H1 (cell line): ENCODE data around the gene DHPS. TPM values are rescaled to one million over a fixed set of nuclear protein-coding genes. Genes with fewer than 3 reads are reported as not detected.

Source experiments
- CTCF ChIA-PET: fragments of 300-600 bp; sonication (Branson Sonifier 250); formaldehyde crosslinking; loops from one replicate; lab custom pipeline; 2021; ENCODE audit not compliant: partially characterized antibody; lab: Charles Lee
- POLR2A ChIA-PET: fragments of 300-600 bp; sonication (Branson Sonifier 250); formaldehyde crosslinking; loops from one replicate; lab custom pipeline; 2021; ENCODE audit warnings: inconsistent platforms; ENCODE audit not compliant: partially characterized antibody; lab: Charles Lee
- DNase-seq, 2 experiments: peaks; one replicate each; pipeline versions ENCODE4 v3.0.0 to v3.0.0-alpha.2; 2010 to 2022; ENCODE audit warnings: low spot score in 2 of 2, low read depth in 1 of 2, mixed read lengths in 1 of 2
- FAIRE-seq: peaks from 2 replicates; lab custom pipeline; 2011; peaks lifted over from hg19 to GRCh38; lab: Jason Lieb, UNC
- H2AFZ ChIP-seq: 2 replicates; pipeline ENCODE4 v1.8.1; 2012; ENCODE audit warnings: low read length, inconsistent platforms
- H2AK5ac ChIP-seq: 2 replicates; pipeline ENCODE4 v1.6.1; 2013; ENCODE audit warnings: low read depth, low read length
- H2BK120ac ChIP-seq: replicated peaks from 2 replicates; pipeline ENCODE3; 2013; ENCODE audit warnings: low read depth, low read length, inconsistent platforms
- H2BK12ac ChIP-seq: 2 replicates; pipeline ENCODE4 v1.6.1; 2013; ENCODE audit warnings: low read depth, low read length
- H2BK15ac ChIP-seq: 2 replicates; pipeline ENCODE4 v1.6.1; 2013; ENCODE audit warnings: low read length
- H2BK20ac ChIP-seq: 2 replicates; pipeline ENCODE4 v1.6.1; 2013; ENCODE audit warnings: low read length
- H2BK5ac ChIP-seq: 2 replicates; pipeline ENCODE4 v1.6.1; 2013; ENCODE audit warnings: low read depth, low read length
- H3K14ac ChIP-seq: 2 replicates; pipeline ENCODE4 v1.6.1; 2013; ENCODE audit warnings: inconsistent platforms; ENCODE audit not compliant: insufficient read length
- H3K18ac ChIP-seq: 2 replicates; pipeline ENCODE4 v1.6.1; 2013; ENCODE audit warnings: low read length; ENCODE audit errors: extremely low read depth
- H3K23ac ChIP-seq: 2 replicates; pipeline ENCODE4 v1.6.1; 2013; ENCODE audit warnings: inconsistent platforms; ENCODE audit not compliant: insufficient read length
- H3K23me2 ChIP-seq: 2 replicates; pipeline ENCODE4 v1.6.1; 2013; ENCODE audit warnings: low read depth, low read length
- H3K27ac ChIP-seq: 2 replicates; pipeline ENCODE4 v1.6.1; 2011; ENCODE audit warnings: low read depth, low read length, inconsistent platforms
- H3K27me3 ChIP-seq, 4 experiments: replicated peaks in 1 of 4; 1 replicate in 1 of 4; 2 replicates in 3 of 4; pipeline versions ENCODE4 v1.6.1 to v1.8.1; 2011 to 2013; ENCODE audit warnings: low read length in 3 of 4, mild to moderate bottlenecking in 3 of 4, inconsistent platforms in 2 of 4, mixed read lengths in 2 of 4, moderate library complexity in 1 of 4; ENCODE audit not compliant: control insufficient read depth in 3 of 4, insufficient read depth in 3 of 4; ENCODE audit errors: extremely low read depth in 1 of 4
- H3K36me3 ChIP-seq, 4 experiments: 2 replicates each; pipeline versions ENCODE4 v1.6.1 to v1.8.1; 2011 to 2013; ENCODE audit warnings: mild to moderate bottlenecking in 4 of 4, low read length in 3 of 4, moderate library complexity in 2 of 4, control low read depth in 1 of 4, inconsistent platforms in 1 of 4; ENCODE audit not compliant: insufficient read depth in 4 of 4, control insufficient read depth in 2 of 4
- H3K4ac ChIP-seq: replicated peaks from 2 replicates; pipeline ENCODE3; 2013; ENCODE audit warnings: low read length, low read depth, mixed read lengths, inconsistent platforms; ENCODE audit not compliant: insufficient read length
- H3K4me1 ChIP-seq, 4 experiments: replicated peaks in 1 of 4; 1 replicate in 1 of 4; 2 replicates in 3 of 4; pipeline versions ENCODE4 v1.6.1 to v1.8.1; 2011 to 2013; ENCODE audit warnings: low read length in 3 of 4, inconsistent platforms in 2 of 4, mixed read lengths in 1 of 4; ENCODE audit not compliant: insufficient read depth in 4 of 4, control insufficient read depth in 3 of 4
- H3K4me2 ChIP-seq, 2 experiments: 2 replicates each; pipeline versions ENCODE4 v1.6.1 to v1.8.1; 2011 to 2013; ENCODE audit warnings: low read depth in 2 of 2, low read length in 2 of 2, control low read depth in 1 of 2, inconsistent platforms in 1 of 2, mild to moderate bottlenecking in 1 of 2; ENCODE audit not compliant: insufficient read depth in 1 of 2
- H3K4me3 ChIP-seq, 4 experiments: fragments of 200-600, 300-600 bp in 1 of 4; sonication (generic), shearing (Covaris generic), sonication (Bioruptor Twin) in 1 of 4; 2 replicates each; pipeline versions ENCODE4 v1.5.1 to v1.8.1; 2011 to 2016; ENCODE audit warnings: low read length in 4 of 4, low read depth in 3 of 4, control low read depth in 2 of 4, inconsistent platforms in 2 of 4, mild to moderate bottlenecking in 2 of 4, mixed read lengths in 1 of 4, moderate library complexity in 1 of 4; ENCODE audit not compliant: insufficient read depth in 2 of 4; ENCODE audit errors: extremely low read depth in 1 of 4
- H3K56ac ChIP-seq: replicated peaks from 2 replicates; pipeline ENCODE3; 2013; ENCODE audit warnings: low read depth, mild to moderate bottlenecking, mixed read lengths, low read length, inconsistent platforms; ENCODE audit not compliant: insufficient read length
- H3K79me1 ChIP-seq: 2 replicates; pipeline ENCODE4 v1.6.1; 2013; ENCODE audit warnings: low read depth, low read length, control low read depth
- H3K79me2 ChIP-seq, 2 experiments: 2 replicates each; pipeline versions ENCODE4 v1.6.1 to v1.8.1; 2012 to 2013; ENCODE audit warnings: low read length in 2 of 2, mild to moderate bottlenecking in 2 of 2, inconsistent platforms in 1 of 2; ENCODE audit not compliant: insufficient read depth in 2 of 2, control insufficient read depth in 1 of 2
- H3K9ac ChIP-seq, 4 experiments: replicated peaks in 1 of 4; 1 replicate in 1 of 4; 2 replicates in 3 of 4; pipeline versions ENCODE4 v1.6.1 to v1.8.1; 2011 to 2013; ENCODE audit warnings: low read depth in 3 of 4, low read length in 3 of 4, control low read depth in 2 of 4, mild to moderate bottlenecking in 2 of 4, moderate library complexity in 2 of 4, inconsistent platforms in 1 of 4; ENCODE audit errors: extremely low read depth in 1 of 4
- H3K9me3 ChIP-seq, 2 experiments: 2 replicates each; pipeline versions ENCODE4 v1.6.1 to v1.8.1; 2012 to 2013; ENCODE audit warnings: mild to moderate bottlenecking in 2 of 2, moderate library complexity in 2 of 2, control low read depth in 1 of 2, inconsistent platforms in 1 of 2, low read depth in 1 of 2, low read length in 1 of 2, mixed read lengths in 1 of 2; ENCODE audit not compliant: insufficient read depth in 2 of 2
- H4K20me1 ChIP-seq, 2 experiments: replicated peaks in 1 of 2; 2 replicates each; pipeline versions ENCODE3 to v1.8.1; 2011 to 2013; ENCODE audit warnings: inconsistent platforms in 2 of 2, low read length in 2 of 2, mild to moderate bottlenecking in 1 of 2; ENCODE audit not compliant: insufficient read depth in 2 of 2, control insufficient read depth in 1 of 2
- H4K5ac ChIP-seq: 2 replicates; pipeline ENCODE4 v1.6.1; 2013; ENCODE audit warnings: low read length, low read depth, mixed read lengths, inconsistent platforms; ENCODE audit not compliant: insufficient read length
- H4K8ac ChIP-seq: 2 replicates; pipeline ENCODE4 v1.8.0; 2013; ENCODE audit warnings: mild to moderate bottlenecking, moderate library complexity, low read length, inconsistent platforms; ENCODE audit not compliant: insufficient read depth; ENCODE audit errors: extremely low read depth
- H4K91ac ChIP-seq: replicated peaks from 2 replicates; pipeline ENCODE3; 2013; ENCODE audit warnings: low read length, mixed read lengths, inconsistent platforms; ENCODE audit not compliant: insufficient read length
- ASH2L ChIP-seq: fragments of 200-600, 300-600 bp; sonication (generic); IDR thresholded peaks from one replicate; pipeline ENCODE4 v1.7.1; 2017; ENCODE audit warnings: low read length
- BRCA1 ChIP-seq: IDR thresholded peaks from 2 replicates; pipeline ENCODE4 v1.6.1; 2012; ENCODE audit warnings: low read depth, low read length, improper control_type of control experiment
- CBX5 ChIP-seq: fragments of 300-800, 300-1000 bp; sonication (generic); IDR thresholded peaks from 2 replicates; pipeline ENCODE4 v1.7.1; 2016; ENCODE audit warnings: antibody characterized with exemption, low read length, low read depth
- CTBP2 ChIP-seq: IDR thresholded peaks from 2 replicates; pipeline ENCODE4 v1.7.0; 2011; ENCODE audit warnings: borderline replicate concordance, mild to moderate bottlenecking, moderate library complexity, mixed read lengths, low read length; ENCODE audit not compliant: insufficient read depth, insufficient read length
- GABPA ChIP-seq: IDR thresholded peaks from 2 replicates; pipeline ENCODE4 v1.6.1; 2011; ENCODE audit warnings: mild to moderate bottlenecking, low read length, moderate library complexity, borderline replicate concordance; ENCODE audit not compliant: insufficient read depth
- HDAC2 ChIP-seq, 2 experiments: fragments of 300-600 bp in 1 of 2; sonication (generic) in 1 of 2; IDR thresholded peaks; 2 replicates each; pipeline ENCODE4 v1.6.1; 2011 to 2012; ENCODE audit warnings: low read depth in 2 of 2, low read length in 2 of 2, mild to moderate bottlenecking in 2 of 2, moderate library complexity in 2 of 2, borderline replicate concordance in 1 of 2, inconsistent platforms in 1 of 2
- JUN ChIP-seq: IDR thresholded peaks from 2 replicates; pipeline ENCODE4 v1.6.1; 2011; ENCODE audit warnings: low read depth, mild to moderate bottlenecking, improper control_type of control experiment, low read length
- JUND ChIP-seq: IDR thresholded peaks from 2 replicates; pipeline ENCODE4 v1.6.1; 2011; ENCODE audit warnings: mild to moderate bottlenecking, improper control_type of control experiment, low read length
- MAFK ChIP-seq: IDR thresholded peaks from 2 replicates; pipeline ENCODE4 v1.6.1; 2012; ENCODE audit warnings: low read depth, mild to moderate bottlenecking, improper control_type of control experiment, low read length
- POLR2A ChIP-seq, 2 experiments: IDR thresholded peaks; 1 replicate in 1 of 2; 2 replicates in 1 of 2; pipeline ENCODE4 v1.6.1; 2011; ENCODE audit warnings: low read depth in 2 of 2, low read length in 2 of 2, mild to moderate bottlenecking in 2 of 2; ENCODE audit errors: control extremely low read depth in 1 of 2
- RXRA ChIP-seq: IDR thresholded peaks from 2 replicates; pipeline ENCODE4 v1.6.1; 2011; ENCODE audit warnings: low read depth, mild to moderate bottlenecking, low read length, moderate library complexity; ENCODE audit not compliant: insufficient read depth
- TAF1 ChIP-seq: IDR thresholded peaks from 2 replicates; pipeline ENCODE4 v1.6.1; 2011; ENCODE audit warnings: mild to moderate bottlenecking, low read depth, low read length
- TAF7 ChIP-seq: optimal IDR thresholded peaks from 2 replicates; pipeline ENCODE3; 2011; ENCODE audit warnings: low read depth, mild to moderate bottlenecking, inconsistent platforms, low read length, moderate library complexity, borderline replicate concordance
- TEAD4 ChIP-seq: IDR thresholded peaks from 2 replicates; pipeline ENCODE4 v1.6.1; 2012; ENCODE audit warnings: low read depth, low read length, inconsistent platforms, mixed read lengths
- WGBS, 2 experiments: shearing (Covaris generic) in 1 of 2; methylation state at CpG; one replicate each; pipeline versions ENCODE4 v1.1.6 to v1.1.7; 2013 to 2015; ENCODE audit warnings: low lambda C conversion rate in 2 of 2, mixed read lengths in 2 of 2, inconsistent platforms in 1 of 2, low coverage in 1 of 2, missing lambda C conversion rate in 1 of 2; ENCODE audit not compliant: insufficient replicate concordance in 2 of 2, insufficient coverage in 1 of 2, insufficient read length in 1 of 2; ENCODE audit errors: extremely low coverage in 1 of 2, missing lambda C conversion rate in 1 of 2; 5-methylcytosine and 5-hydroxymethylcytosine counted together
- polyA plus RNA-seq, 7 experiments: library from polyadenylated mRNA; depleted of rRNA in 3 of 7; stranded (reverse) in 5 of 7; unstranded in 2 of 7; fragments of >200 nt in 5 of 7; fragments of 200-250 nt in 2 of 7; gene quantifications; 1 replicate in 5 of 7; 2 replicates in 1 of 7; 4 replicates in 1 of 7; pipeline versions ENCODE4 v1.2.1 to v1.2.3, GENCODE V29; 2011 to 2013; ENCODE audit warnings: missing spikeins in 2 of 7, mixed read lengths in 2 of 7
- total RNA-seq: library from RNA; stranded (reverse); fragmentation: NEBNext Ultra II Directional; extraction: Animal tissue kit (Norgen Biotek cat#: 25700); gene quantifications from 2 replicates; pipeline ENCODE4 v1.2.1, GENCODE V29; 2021

Gene DHPS
- total and polyA plus RNA-seq, 2 of the 8 experiments (the other 6 are each of a cell fraction or from before 2014, with no cell fraction given), result 86.6 to 99.6 TPM

- Histone ChIP-seq H2BK120ac (no peak overlapping the region), H3K36me3 (peaks cover 12 to 24% (median 14%) of the 10 kb centered on the region in 4 experiments), H3K9me3 (no peaks in the 10 kb centered on the region), H3K23me2 (peaks cover 10% of the 10 kb centered on the region), H4K20me1 (peaks cover 12 to 13% of the 10 kb centered on the region in 2 experiments), H3K23ac (no peak overlapping the region), H3K9ac (peak overlapping the region in 1 of 4 experiments; percentile 75; a peak in 2 of 7 replicates), H3K4ac (no peak overlapping the region), H4K91ac (no peak overlapping the region), H3K56ac (no peak overlapping the region), H3K79me1 (peaks cover 12% of the 10 kb centered on the region; the same call in 1 of the 2 replicates), H2AFZ (no peak overlapping the region), H2BK5ac (no peak overlapping the region), H3K4me3 (peak overlapping the region; percentile 80 to 93 (median 82); a peak in 6 of 8 replicates), H3K18ac (no peak overlapping the region), H2BK12ac (no peak overlapping the region), H4K8ac (no peak overlapping the region), H2BK15ac (no peak overlapping the region), H3K14ac (no peak overlapping the region), H3K27me3 (no peaks in the 10 kb centered on the region), H2BK20ac (no peak overlapping the region), H2AK5ac (no peak overlapping the region), H3K4me1 (peaks cover 0 to 6% (median 2%) of the 10 kb centered on the region in 4 experiments; a peak in 4 of 7 replicates), H4K5ac (no peak overlapping the region), H3K79me2 (peaks cover 27 to 68% of the 10 kb centered on the region in 2 experiments), H3K4me2 (peak overlapping the region; percentile 92 to 98), H3K27ac (no peak overlapping the region)
- CTCF ChIA-PET, result interaction anchor here (1.0 to 1.9 kb wide), 6 partner anchors 12 to 78 kb away, joined by 3 to 6 read pairs (median 5); no protein-coding TSS in a partner anchor
- POLR2A ChIA-PET, result interaction anchor here (0.6 to 12.9 kb wide), 11 partner anchors 11 to 165 kb away, joined by 4 to 258 read pairs (median 35); partner anchors contain the start of genes BEST2, FBXW9, GET3 and JUNB
- DNase-seq (no peak), FAIRE-seq (no peak)
- 93% methylated on average over 10 of the region's 10 CpGs; no CpG with 5 or more reads in 1 of the 2 experiments for WGBS, 2 experiments
- TF ChIP-seq ASH2L (no peak), BRCA1 (no peak), TAF1 (no peak), TEAD4 (no peak), JUND (no peak), TAF7 (no peak), POLR2A (IDR thresholded peaks at IDR 0.05; ENCODE audit: control extremely low read depth in 1 of 2, low read depth in 2 of 2, low read length in 2 of 2) (no peak), CTBP2 (no peak), RXRA (no peak), HDAC2 (IDR thresholded peaks at IDR 0.05; ENCODE audit: borderline replicate concordance in 1 of 2, low read depth in 2 of 2, low read length in 2 of 2) (no peak), MAFK (no peak), CBX5 (no peak), JUN (no peak), GABPA (no peak)
These were observed 38.6 kb upstream of the DHPS start for GRCh38 chr19:12720296-12720695.
